Smooth muscle cell (in vitro differentiated cells): ENCODE measurements around the gene INHBB. TPM values are rescaled to one million over a fixed set of nuclear protein-coding genes. Genes with fewer than 3 reads are reported as not detected.
A peak's percentile ranks its signal among the peaks of the same experiment; 100 is the strongest.

Experiments used
- DNase-seq: peaks from one replicate; lab custom pipeline; 2025; ENCODE audit not compliant: unreplicated experiment; lab: John Stamatoyannopoulos, UW
- H2AFZ ChIP-seq: fragments of 200-600 bp; sonication (generic); 2 replicates; pipeline ENCODE4 v1.6.0; 2016; ENCODE audit warnings: antibody characterized with exemption, low read depth, mild to moderate bottlenecking
- H3F3A ChIP-seq: fragments of 200-600 bp; sonication (generic); 2 replicates; pipeline ENCODE4 v1.6.0; 2017; ENCODE audit warnings: antibody characterized with exemption, low read depth
- H3K27ac ChIP-seq: fragments of 200-600 bp; sonication (generic); 2 replicates; pipeline ENCODE4 v1.5.1; 2016; ENCODE audit warnings: low read depth, mild to moderate bottlenecking
- H3K27me3 ChIP-seq: fragments of 200-600 bp; sonication (generic); 2 replicates; pipeline ENCODE4 v1.6.1; 2016; ENCODE audit warnings: low read depth, mild to moderate bottlenecking
- H3K36me3 ChIP-seq: fragments of 200-600 bp; sonication (generic); 2 replicates; pipeline ENCODE4 v1.5.1; 2016; ENCODE audit warnings: low read depth
- H3K4me1 ChIP-seq: fragments of 200-600 bp; sonication (generic); 2 replicates; pipeline ENCODE4 v1.5.1; 2016; ENCODE audit warnings: low read depth
- H3K4me2 ChIP-seq: fragments of 200-600 bp; sonication (generic); 2 replicates; pipeline ENCODE4 v1.6.0; 2016; ENCODE audit warnings: mild to moderate bottlenecking
- H3K4me3 ChIP-seq: fragments of 200-600 bp; sonication (generic); 2 replicates; pipeline ENCODE4 v1.5.1; 2016; ENCODE audit warnings: mild to moderate bottlenecking
- H3K79me2 ChIP-seq: fragments of 200-600 bp; sonication (generic); 2 replicates; pipeline ENCODE4 v1.6.0; 2016; ENCODE audit warnings: low read depth, mild to moderate bottlenecking
- H3K9ac ChIP-seq: fragments of 200-600 bp; sonication (generic); 2 replicates; pipeline ENCODE4 v1.6.0; 2016; ENCODE audit warnings: low read depth
- H3K9me3 ChIP-seq: fragments of 200-600 bp; sonication (generic); replicated peaks from 2 replicates; pipeline ENCODE4 v1.5.1; 2016; ENCODE audit warnings: low read depth
- H4K20me1 ChIP-seq: fragments of 200-600 bp; sonication (generic); 2 replicates; pipeline ENCODE4 v1.6.0; 2016; ENCODE audit warnings: low read depth
- CTCF ChIP-seq: fragments of 200-600 bp; sonication (generic); IDR thresholded peaks from 2 replicates; pipeline ENCODE4 v1.5.1; 2017; ENCODE audit warnings: borderline replicate concordance, mild to moderate bottlenecking, antibody characterized with exemption; ENCODE audit not compliant: insufficient read depth, poor library complexity, severe bottlenecking
- WGBS: methylation state at CpG from one replicate; pipeline ENCODE4 v1.1.7; 2016; ENCODE audit warnings: low lambda C conversion rate; 5-methylcytosine and 5-hydroxymethylcytosine counted together
- polyA plus RNA-seq: library from polyadenylated mRNA; unstranded; fragments of >200 nt; fragmentation: Nextera tagmentation; extraction: Ambion mirVana; gene quantifications from 2 replicates; pipeline ENCODE4 v1.2.1, GENCODE V29; 2016
- total RNA-seq: library from RNA; depleted of rRNA; stranded (reverse); fragments of >200 nt; gene quantifications from 2 replicates; pipeline ENCODE4 v1.2.3, GENCODE V29; 2014

The INHBB gene
- total and polyA plus RNA-seq, 2 experiments from 2014 or later = 0.06 to 0.09 TPM

- H3K4me1 ChIP-seq = peaks cover 6% of the 10 kb centered on the region
- H3K9ac ChIP-seq = no peak overlapping the region
- H3K9me3 ChIP-seq = no peaks in the 10 kb centered on the region
- no peak overlapping the region for H3K4me2 ChIP-seq
- no peak overlapping the region for H2AFZ ChIP-seq
- no peaks in the 10 kb centered on the region for H4K20me1 ChIP-seq
- DNase-seq = no peak
- no peak overlapping the region for H3K27ac ChIP-seq
- H3K27me3 ChIP-seq = no peaks in the 10 kb centered on the region
- TF ChIP-seq CTCF = no peak
- no peaks in the 10 kb centered on the region for H3K36me3 ChIP-seq
- peaks cover 10% of the 10 kb centered on the region for H3F3A ChIP-seq
- H3K79me2 ChIP-seq = no peaks in the 10 kb centered on the region
- no peak overlapping the region for H3K4me3 ChIP-seq
- 100% methylated on average over 6 of the region's 6 CpGs for WGBS
These were observed 42.8 kb upstream of the INHBB start for GRCh38 chr2:120303177-120303576.

DNA sequence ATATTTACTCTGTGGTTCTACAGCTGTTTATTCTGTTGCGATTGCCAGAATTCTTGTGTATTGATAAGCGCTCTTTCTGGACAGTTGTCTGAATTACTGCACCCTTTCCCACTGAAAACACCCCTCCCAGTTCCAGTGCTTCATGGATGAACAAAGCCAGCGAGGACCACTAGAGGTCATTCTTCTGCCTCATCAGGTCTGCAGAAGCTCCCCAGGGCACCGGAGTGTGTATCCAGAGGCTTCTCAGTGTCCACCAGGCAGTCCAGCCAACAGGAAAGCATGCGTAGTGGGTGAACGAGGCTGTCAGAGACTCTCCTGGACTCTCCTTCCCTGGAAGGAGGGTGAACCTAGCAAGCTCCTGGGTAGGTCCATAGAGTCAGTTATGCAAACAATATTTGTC lies 40.6 kb upstream of the INHBB start:
- Histone ChIP-seq H3K27ac (no peak overlapping the region), H3K4me3 (no peak overlapping the region)

GRCh38 chr2:120305937-120306490 lies 39.9 kb upstream of the INHBB start:
- Histone ChIP-seq H3K79me2 (no peaks in the 10 kb centered on the region), H3K4me3 (no peak overlapping the region), H2AFZ (no peak overlapping the region), H3K36me3 (no peaks in the 10 kb centered on the region), H3K4me2 (no peak overlapping the region), H3F3A (no peaks in the 10 kb centered on the region), H3K4me1 (no peaks in the 10 kb centered on the region), H4K20me1 (no peaks in the 10 kb centered on the region), H3K27ac (no peak overlapping the region), H3K9me3 (no peaks in the 10 kb centered on the region), H3K27me3 (no peaks in the 10 kb centered on the region), H3K9ac (no peak overlapping the region)
- TF ChIP-seq CTCF = no peak
- no peak for DNase-seq
- WGBS = 98% methylated on average over 5 of the region's 5 CpGs

More for the DNA sequence above, 40.6 kb upstream of the INHBB start:
- Histone ChIP-seq H2AFZ (no peak overlapping the region), H3K4me2 (no peak overlapping the region), H3F3A (no peaks in the 10 kb centered on the region), H3K27me3 (no peaks in the 10 kb centered on the region), H3K36me3 (no peaks in the 10 kb centered on the region), H3K9me3 (no peaks in the 10 kb centered on the region), H3K79me2 (no peaks in the 10 kb centered on the region), H3K4me1 (no peaks in the 10 kb centered on the region), H3K9ac (no peak overlapping the region), H4K20me1 (no peaks in the 10 kb centered on the region)
- WGBS = 82% methylated on average over 6 of the region's 6 CpGs
- DNase-seq = no peak
- TF ChIP-seq CTCF = peak; percentile 8

DNA sequence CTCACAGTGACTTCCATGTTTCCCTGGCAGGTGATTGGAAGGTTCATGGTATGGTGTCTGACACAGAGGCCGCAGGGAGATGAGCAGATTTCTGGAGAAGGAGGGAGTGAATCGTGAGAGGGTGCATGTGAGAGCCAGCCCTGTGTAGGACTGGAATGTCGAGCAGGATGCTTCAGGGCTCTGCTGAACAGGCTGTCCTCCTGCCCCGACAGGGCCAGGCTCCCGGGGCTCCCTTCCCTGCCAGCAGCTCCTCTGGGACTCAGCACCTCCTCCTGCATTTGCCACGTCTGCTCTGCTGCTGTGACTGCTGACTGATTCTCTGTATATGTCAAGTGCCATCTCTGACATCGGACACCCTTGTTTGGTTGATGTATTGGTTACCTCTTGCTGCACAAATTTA lies 38.5 kb upstream of the INHBB start:
- no peak overlapping the region for H3K4me2 ChIP-seq
- H3K9me3 ChIP-seq = no peaks in the 10 kb centered on the region
- H3K4me3 ChIP-seq = no peak overlapping the region
- no peaks in the 10 kb centered on the region for H3K36me3 ChIP-seq
- 80% methylated on average over 7 of the region's 7 CpGs for WGBS
- no peaks in the 10 kb centered on the region for H4K20me1 ChIP-seq
- H2AFZ ChIP-seq = no peak overlapping the region
- H3K27me3 ChIP-seq = no peaks in the 10 kb centered on the region
- TF ChIP-seq CTCF = no peak
- peaks cover 3% of the 10 kb centered on the region for H3F3A ChIP-seq
- H3K27ac ChIP-seq = no peak overlapping the region
- H3K79me2 ChIP-seq = no peaks in the 10 kb centered on the region
- H3K4me1 ChIP-seq = no peaks in the 10 kb centered on the region
- DNase-seq = no peak
- H3K9ac ChIP-seq = no peak overlapping the region
